Keratinocyte (primary cell): ENCODE results near the gene ROS1. TPM values are rescaled to one million over a fixed set of nuclear protein-coding genes. Genes with fewer than 3 reads are reported as not detected.
"Not testable (repeated sequence)": the region's sequence is repeated elsewhere in the genome, so short reads cannot be mapped to it uniquely, and the experiment has no call there.

Source experiments
- DNase-seq: peaks from one replicate; pipeline ENCODE4 v3.0.0-alpha.2; 2011; ENCODE audit warnings: low read depth, missing footprints, low spot score
- FAIRE-seq: peaks from 2 replicates; lab custom pipeline; 2011; peaks lifted over from hg19 to GRCh38; lab: Jason Lieb, UNC
- H2AFZ ChIP-seq: 2 replicates; pipeline ENCODE4 v1.6.0; 2012; ENCODE audit warnings: low read length, control low read depth, inconsistent platforms; ENCODE audit not compliant: control insufficient read depth
- H3K27ac ChIP-seq: 2 replicates; pipeline ENCODE4 v1.5.1; 2011; ENCODE audit warnings: low read length; ENCODE audit not compliant: control insufficient read depth, insufficient read depth
- H3K27me3 ChIP-seq: 3 replicates; pipeline ENCODE4 v1.6.0; 2011; ENCODE audit warnings: low read length; ENCODE audit not compliant: control insufficient read depth, insufficient read depth; ENCODE audit errors: extremely low read depth
- H3K36me3 ChIP-seq, 2 experiments: 2 replicates in 1 of 2; 3 replicates in 1 of 2; pipeline ENCODE4 v1.5.1; 2011; ENCODE audit warnings: low read length in 2 of 2, mild to moderate bottlenecking in 1 of 2; ENCODE audit not compliant: control insufficient read depth in 2 of 2, insufficient read depth in 2 of 2; ENCODE audit errors: extremely low read depth in 1 of 2
- H3K4me1 ChIP-seq: 3 replicates; pipeline ENCODE4 v1.5.1; 2011; ENCODE audit warnings: low read length; ENCODE audit not compliant: control insufficient read depth, insufficient read depth; ENCODE audit errors: extremely low read depth
- H3K4me2 ChIP-seq: 3 replicates; pipeline ENCODE4 v1.6.0; 2011; ENCODE audit warnings: low read depth, low read length; ENCODE audit not compliant: control insufficient read depth, insufficient read depth; ENCODE audit errors: extremely low read depth
- H3K4me3 ChIP-seq, 3 experiments: fragments of 200-600 bp in 1 of 3; sonication (generic) in 1 of 3; 2 replicates in 2 of 3; 3 replicates in 1 of 3; pipeline ENCODE4 v1.5.1; 2011 to 2016; ENCODE audit warnings: low read length in 3 of 3, mild to moderate bottlenecking in 3 of 3, control low read depth in 2 of 3, inconsistent platforms in 1 of 3, low read depth in 1 of 3, mixed read lengths in 1 of 3, mixed run types in 1 of 3, moderate library complexity in 1 of 3; ENCODE audit not compliant: control insufficient read depth in 2 of 3, insufficient read depth in 2 of 3; ENCODE audit errors: extremely low read depth in 1 of 3
- H3K79me2 ChIP-seq: 2 replicates; pipeline ENCODE4 v1.6.0; 2012; ENCODE audit warnings: low read length; ENCODE audit not compliant: control insufficient read depth, insufficient read depth
- H3K9ac ChIP-seq: 3 replicates; pipeline ENCODE4 v1.6.0; 2011; ENCODE audit warnings: low read length; ENCODE audit not compliant: control insufficient read depth, insufficient read depth; ENCODE audit errors: extremely low read depth
- H3K9me1 ChIP-seq: 3 replicates; pipeline ENCODE4 v1.6.0; 2011; ENCODE audit warnings: low read length; ENCODE audit not compliant: control insufficient read depth, insufficient read depth; ENCODE audit errors: extremely low read depth
- H3K9me3 ChIP-seq: 2 replicates; pipeline ENCODE4 v1.5.1; 2012; ENCODE audit warnings: low read depth, low read length; ENCODE audit not compliant: control insufficient read depth
- H4K20me1 ChIP-seq: 3 replicates; pipeline ENCODE4 v1.6.0; 2011; ENCODE audit warnings: low read length; ENCODE audit not compliant: control insufficient read depth, insufficient read depth; ENCODE audit errors: extremely low read depth
- EZH2 ChIP-seq: IDR thresholded peaks from one replicate; pipeline ENCODE4 v1.6.1; 2012; ENCODE audit warnings: inconsistent platforms, mild to moderate bottlenecking, low read length, moderate library complexity
- dilution Hi-C: fragments of 300-500 bp; cut with MboI; formaldehyde crosslinking; loops from one replicate; pipeline ENCODE4 v1.7.0; 2020; ENCODE audit warnings: low sequenced_read_pairs; ENCODE audit not compliant: extremely low pct_ligation_motif_present
- polyA plus RNA-seq, 5 experiments: library from polyadenylated mRNA; depleted of rRNA in 3 of 5; stranded (reverse) in 3 of 5; stranded (forward) in 1 of 5; unstranded in 1 of 5; fragments of >200 nt; gene quantifications; 1 replicate in 1 of 5; 2 replicates in 3 of 5; 3 replicates in 1 of 5; pipeline versions ENCODE4 v1.2.1 to v1.2.3, GENCODE V29; 2011 to 2012; ENCODE audit warnings: missing spikeins in 2 of 5, low read depth in 1 of 5, low replicate concordance in 1 of 5
- TF ChIP-seq, protein P1 (sequence below), 3 experiments: IDR thresholded peaks in 1 of 3; conservative IDR thresholded peaks in 1 of 3; optimal IDR thresholded peaks in 1 of 3; 2 replicates in 2 of 3; 3 replicates in 1 of 3; pipeline versions ENCODE3 to v1.5.1; 2011; ENCODE audit warnings: low read length in 3 of 3, mild to moderate bottlenecking in 3 of 3, moderate library complexity in 2 of 3, control low read depth in 1 of 3, inconsistent platforms in 1 of 3; ENCODE audit not compliant: insufficient read depth in 2 of 3; ENCODE audit errors: extremely low read depth in 1 of 3

ROS1 gene
- polyA plus RNA-seq, 1 donor (not counting 4 experiments of a cell fraction or from before 2014, with no cell fraction given): 0.16 TPM

DNA sequence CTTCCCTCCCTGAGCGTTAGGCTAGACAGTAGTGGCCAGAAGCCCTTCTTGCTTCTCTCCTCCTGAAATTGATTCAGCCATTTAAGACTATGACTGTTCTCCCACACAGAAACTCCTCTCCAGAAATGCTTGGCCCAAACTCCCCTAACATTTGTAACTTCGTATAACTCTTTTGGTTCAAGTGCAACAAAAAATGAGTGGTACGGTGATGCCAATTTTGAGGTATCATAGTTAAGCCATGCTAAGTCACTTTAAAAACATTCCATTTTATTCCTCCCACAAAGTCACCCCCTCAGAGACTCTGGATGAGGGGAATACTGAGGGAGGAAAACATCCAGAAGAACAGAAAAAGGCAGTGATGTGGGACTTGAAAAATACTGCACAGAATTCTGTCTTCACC is 21.1 kb upstream of the ROS1 start:
- H3K9me3 ChIP-seq: no peaks in the 10 kb centered on the region
- no peak overlapping the region for H3K4me2 ChIP-seq
- no peaks in the 10 kb centered on the region for H3K27me3 ChIP-seq
- dilution Hi-C loops: no loop called here
- peak overlapping the region; percentile 53 for H2AFZ ChIP-seq
- H3K36me3 ChIP-seq: no peaks in the 10 kb centered on the region
- no peaks in the 10 kb centered on the region for H4K20me1 ChIP-seq
- peaks cover 40% of the 10 kb centered on the region for H3K4me1 ChIP-seq
- H3K9me1 ChIP-seq: no peaks in the 10 kb centered on the region
- no peak overlapping the region for H3K27ac ChIP-seq
- no peak overlapping the region for H3K9ac ChIP-seq
- H3K4me3 ChIP-seq: no peak overlapping the region
- DNase-seq (no peak), FAIRE-seq (no peak)
- no peaks in the 10 kb centered on the region for H3K79me2 ChIP-seq
- no peak for TF ChIP-seq EZH2
- TF ChIP-seq, protein P1, sequence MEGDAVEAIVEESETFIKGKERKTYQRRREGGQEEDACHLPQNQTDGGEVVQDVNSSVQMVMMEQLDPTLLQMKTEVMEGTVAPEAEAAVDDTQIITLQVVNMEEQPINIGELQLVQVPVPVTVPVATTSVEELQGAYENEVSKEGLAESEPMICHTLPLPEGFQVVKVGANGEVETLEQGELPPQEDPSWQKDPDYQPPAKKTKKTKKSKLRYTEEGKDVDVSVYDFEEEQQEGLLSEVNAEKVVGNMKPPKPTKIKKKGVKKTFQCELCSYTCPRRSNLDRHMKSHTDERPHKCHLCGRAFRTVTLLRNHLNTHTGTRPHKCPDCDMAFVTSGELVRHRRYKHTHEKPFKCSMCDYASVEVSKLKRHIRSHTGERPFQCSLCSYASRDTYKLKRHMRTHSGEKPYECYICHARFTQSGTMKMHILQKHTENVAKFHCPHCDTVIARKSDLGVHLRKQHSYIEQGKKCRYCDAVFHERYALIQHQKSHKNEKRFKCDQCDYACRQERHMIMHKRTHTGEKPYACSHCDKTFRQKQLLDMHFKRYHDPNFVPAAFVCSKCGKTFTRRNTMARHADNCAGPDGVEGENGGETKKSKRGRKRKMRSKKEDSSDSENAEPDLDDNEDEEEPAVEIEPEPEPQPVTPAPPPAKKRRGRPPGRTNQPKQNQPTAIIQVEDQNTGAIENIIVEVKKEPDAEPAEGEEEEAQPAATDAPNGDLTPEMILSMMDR (optimal IDR thresholded peaks at IDR 0.05 in 1 of 3, IDR thresholded peaks at IDR 0.05 in 1 of 3, conservative IDR thresholded peaks at IDR 0.05 in 1 of 3; ENCODE audit: extremely low read depth in 1 of 3, insufficient read depth in 2 of 3, low read length in 3 of 3): no peak

DNA sequence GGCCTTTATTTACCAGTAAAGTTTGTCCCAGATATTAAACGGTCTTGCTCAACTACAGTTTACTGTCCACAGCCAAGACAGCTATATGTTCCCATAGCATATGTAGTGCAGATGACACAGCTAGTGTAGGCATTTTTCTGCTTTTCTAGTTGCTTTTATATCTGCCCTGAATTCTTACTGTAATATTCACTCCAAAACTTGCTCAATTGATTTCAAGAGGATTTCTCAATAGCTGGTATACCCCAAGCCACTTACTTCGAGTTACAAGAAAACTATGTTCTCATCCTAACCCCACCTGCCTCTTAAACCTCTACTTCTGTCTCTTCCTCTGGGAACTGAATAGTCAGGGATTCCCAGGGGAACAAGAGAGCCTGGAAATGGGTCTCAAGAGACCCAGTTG is 18.9 kb upstream of the ROS1 start:
- Histone ChIP-seq H3K27me3 (no peaks in the 10 kb centered on the region), H3K4me1 (peaks cover 45% of the 10 kb centered on the region)
- no peak for TF ChIP-seq EZH2
- TF ChIP-seq, protein P1 (optimal IDR thresholded peaks at IDR 0.05 in 1 of 3, IDR thresholded peaks at IDR 0.05 in 1 of 3, conservative IDR thresholded peaks at IDR 0.05 in 1 of 3; ENCODE audit: extremely low read depth in 1 of 3, insufficient read depth in 2 of 3, low read length in 3 of 3): no peak

DNA sequence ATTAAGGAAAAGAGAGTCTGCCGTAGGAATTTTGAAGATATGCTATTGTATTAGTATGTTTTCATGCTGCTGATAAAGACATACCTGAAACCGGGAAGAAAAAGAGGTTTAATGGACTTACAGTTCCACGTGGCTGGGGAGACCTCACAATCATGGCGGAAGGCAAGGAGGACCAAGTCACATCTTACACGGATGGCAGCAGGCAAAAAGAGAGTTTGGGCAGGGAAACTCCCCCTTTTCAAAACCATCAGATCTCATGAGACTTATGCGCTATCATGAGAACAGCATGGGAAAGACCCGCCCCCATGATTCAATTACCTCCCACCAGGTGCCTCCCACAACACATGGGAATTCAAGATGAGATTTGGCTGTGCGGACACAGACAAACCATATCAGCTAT is 16.6 kb upstream of the ROS1 start:
- FAIRE-seq, H3K79me2 ChIP-seq, H4K20me1 ChIP-seq, H3K9ac ChIP-seq, H3K4me2 ChIP-seq, H2AFZ ChIP-seq, dilution Hi-C loops, H3K9me1 ChIP-seq, H3K27me3 ChIP-seq, H3K4me3 ChIP-seq, DNase-seq, H3K36me3 ChIP-seq: not testable (repeated sequence)
- Histone ChIP-seq H3K4me1 (peaks cover 25% of the 10 kb centered on the region), H3K9me3 (peaks cover 10% of the 10 kb centered on the region), H3K27ac (peak overlapping the region; percentile 72)

More for the DNA sequence above, 18.9 kb upstream of the ROS1 start:
- H3K4me2 ChIP-seq: no peak overlapping the region
- H3K36me3 ChIP-seq: no peaks in the 10 kb centered on the region
- peak overlapping the region; percentile 8 for H2AFZ ChIP-seq
- no peaks in the 10 kb centered on the region for H4K20me1 ChIP-seq
- H3K79me2 ChIP-seq: no peaks in the 10 kb centered on the region
- peaks cover 7% of the 10 kb centered on the region for H3K9me3 ChIP-seq
- H3K9me1 ChIP-seq: no peaks in the 10 kb centered on the region
- no peak overlapping the region for H3K27ac ChIP-seq
- FAIRE-seq (no peak), DNase-seq (no peak)
- H3K4me3 ChIP-seq: no peak overlapping the region
- dilution Hi-C loops: no loop called here
- no peak overlapping the region for H3K9ac ChIP-seq
